GM23338 (cell line): ENCODE results near the gene OXCT2. TPM values are rescaled to one million over a fixed set of nuclear protein-coding genes. Genes with fewer than 3 reads are reported as not detected.

Source experiments
- ATAC-seq: fragments of 200-7000 bp; cut with Tn5 transposase; 3 replicates; pipeline ENCODE4 v1.9.1; 2020
- DNase-seq: peaks from one replicate; pipeline ENCODE4 v3.0.0-alpha.2; 2015; ENCODE audit warnings: low spot score
- H2AFZ ChIP-seq: fragments of 200-600 bp; sonication (generic); 2 replicates; pipeline ENCODE4 v1.8.0; 2016; ENCODE audit warnings: antibody characterized with exemption, mild to moderate bottlenecking, moderate library complexity
- H3F3A ChIP-seq: fragments of 200-600 bp; sonication (generic); replicated peaks from 2 replicates; pipeline ENCODE4 v1.8.0; 2017; ENCODE audit warnings: antibody characterized with exemption, mixed run types, low read depth
- H3K27ac ChIP-seq: fragments of 200-600 bp; sonication (generic); 2 replicates; pipeline ENCODE4 v1.6.1; 2016; ENCODE audit warnings: low read depth
- H3K27me3 ChIP-seq: fragments of 200-600 bp; sonication (generic); 2 replicates; pipeline ENCODE4 v1.8.0; 2016; ENCODE audit warnings: mild to moderate bottlenecking, mixed run types, moderate library complexity; ENCODE audit not compliant: insufficient read depth
- H3K36me3 ChIP-seq: fragments of 200-600 bp; sonication (generic); 2 replicates; pipeline ENCODE4 v1.8.0; 2016; ENCODE audit warnings: mild to moderate bottlenecking; ENCODE audit not compliant: insufficient read depth
- H3K4me1 ChIP-seq: fragments of 200-600 bp; sonication (generic); 2 replicates; pipeline ENCODE4 v1.8.0; 2016; ENCODE audit warnings: mild to moderate bottlenecking, moderate library complexity; ENCODE audit not compliant: insufficient read depth
- H3K4me2 ChIP-seq: fragments of 200-600 bp; sonication (generic); 2 replicates; pipeline ENCODE4 v1.7.1; 2017; ENCODE audit warnings: mixed run types
- H3K4me3 ChIP-seq: fragments of 200-600 bp; sonication (generic); 2 replicates; pipeline ENCODE4 v1.6.1; 2016; ENCODE audit warnings: mixed run types
- H3K79me2 ChIP-seq: fragments of 200-600 bp; sonication (generic); replicated peaks from 2 replicates; pipeline ENCODE4 v1.8.0; 2017; ENCODE audit warnings: mild to moderate bottlenecking; ENCODE audit not compliant: insufficient read depth
- H3K9me2 ChIP-seq: fragments of 200-600 bp; sonication (generic); 2 replicates; pipeline ENCODE4 v1.8.0; 2017; ENCODE audit not compliant: insufficient read depth
- H4K20me1 ChIP-seq: fragments of 200-600 bp; sonication (generic); replicated peaks from 2 replicates; pipeline ENCODE4 v1.8.0; 2017; ENCODE audit warnings: mild to moderate bottlenecking; ENCODE audit not compliant: insufficient read depth
- H3K27ac Mint-ChIP-seq: 2 replicates; pipeline ENCODE4 v1.8.0; 2020; ENCODE audit warnings: inconsistent platforms, mild to moderate bottlenecking, moderate library complexity, mixed read lengths
- H3K27me3 Mint-ChIP-seq: 3 replicates; pipeline ENCODE4 v1.8.0; 2022; ENCODE audit warnings: low read depth, mild to moderate bottlenecking, moderate library complexity, mixed read lengths, inconsistent platforms; ENCODE audit not compliant: insufficient read depth, poor library complexity
- H3K36me3 Mint-ChIP-seq: 3 replicates; pipeline ENCODE4 v1.8.0; 2021; ENCODE audit warnings: low read depth, mild to moderate bottlenecking, inconsistent platforms, moderate library complexity, mixed read lengths
- H3K4me1 Mint-ChIP-seq: 3 replicates; pipeline ENCODE4 v1.8.0; 2020; ENCODE audit warnings: mild to moderate bottlenecking, inconsistent platforms, mixed read lengths
- H3K4me3 Mint-ChIP-seq: 3 replicates; pipeline ENCODE4 v1.8.0; 2021; ENCODE audit warnings: moderate library complexity, mild to moderate bottlenecking, inconsistent platforms, mixed read lengths
- H3K9me3 Mint-ChIP-seq: 3 replicates; pipeline ENCODE4 v1.8.0; 2020; ENCODE audit warnings: moderate library complexity, mild to moderate bottlenecking, inconsistent platforms, mixed read lengths
- CREB1 ChIP-seq: fragments of 250-450 bp; sonication (Bioruptor Pico); IDR thresholded peaks from 2 replicates; pipeline ENCODE4 v1.5.0; 2020; ENCODE audit warnings: low read depth, mild to moderate bottlenecking, moderate library complexity
- CTCF ChIP-seq, 2 experiments: fragments of 200-600 bp in 1 of 2; sonication (generic) in 1 of 2; conservative IDR thresholded peaks; 2 replicates each; pipeline versions ENCODE4 v1.5.1 to v1.6.1; 2016 to 2017; ENCODE audit warnings: antibody characterized with exemption in 2 of 2, low read depth in 2 of 2, mild to moderate bottlenecking in 2 of 2, moderate library complexity in 1 of 2
- ETS1 ChIP-seq: IDR thresholded peaks from 2 replicates; pipeline ENCODE4 v1.6.1; 2016; ENCODE audit warnings: antibody characterized with exemption
- EZH2 ChIP-seq: fragments of 200-600 bp; sonication (generic); IDR thresholded peaks from one replicate; pipeline ENCODE4 v1.8.0; 2017; ENCODE audit warnings: antibody characterized with exemption, mild to moderate bottlenecking, low read depth; ENCODE audit not compliant: unreplicated experiment
- EZH2phosphoT487 ChIP-seq: fragments of 200-600 bp; sonication (generic); IDR thresholded peaks from one replicate; pipeline ENCODE4 v1.8.1; 2018; ENCODE audit warnings: antibody characterized with exemption; ENCODE audit not compliant: unreplicated experiment
- JUNB ChIP-seq: IDR thresholded peaks from one replicate; pipeline ENCODE4 v1.6.1; 2016; ENCODE audit warnings: antibody characterized with exemption; ENCODE audit not compliant: unreplicated experiment
- NANOG ChIP-seq: IDR thresholded peaks from 2 replicates; pipeline ENCODE4 v1.6.1; 2016; ENCODE audit warnings: antibody characterized with exemption, borderline replicate concordance
- POLR2AphosphoS5 ChIP-seq: IDR thresholded peaks from 2 replicates; pipeline ENCODE4 v1.6.1; 2016; ENCODE audit warnings: antibody characterized with exemption, low read depth
- REST ChIP-seq: IDR thresholded peaks from one replicate; pipeline ENCODE4 v1.6.1; 2018; ENCODE audit warnings: antibody characterized with exemption; ENCODE audit not compliant: unreplicated experiment
- STAT1 ChIP-seq: IDR thresholded peaks from one replicate; pipeline ENCODE4 v1.6.1; 2016; ENCODE audit warnings: antibody characterized with exemption; ENCODE audit not compliant: unreplicated experiment
- ZNF114 ChIP-seq: fragments of 250-450 bp; sonication (Bioruptor Pico); IDR thresholded peaks from 2 replicates; pipeline ENCODE4 v1.5.0; 2020; ENCODE audit warnings: mild to moderate bottlenecking, moderate library complexity
- ZNF331 ChIP-seq: fragments of 250-450 bp; sonication (Bioruptor Pico); IDR thresholded peaks from 2 replicates; pipeline ENCODE4 v1.5.0; 2020; ENCODE audit warnings: low read depth, mild to moderate bottlenecking, moderate library complexity
- polyA plus RNA-seq: library from polyadenylated mRNA; unstranded; fragments of >200 nt; fragmentation: Nextera tagmentation; extraction: Ambion mirVana; gene quantifications from 2 replicates; pipeline ENCODE4 v1.2.1, GENCODE V29; 2016
- total RNA-seq: library from RNA; depleted of rRNA; stranded (reverse); fragments of >200 nt; shearing (Covaris generic); gene quantifications from 2 replicates; pipeline ENCODE4 v1.2.3, GENCODE V29; 2014

Gene OXCT2
- total and polyA plus RNA-seq, 2 experiments from 2014 or later, result 1.4 to 2.8 TPM

- H3K4me3 ChIP-seq, result no peak overlapping the region
- no peak overlapping the region for H3K4me2 ChIP-seq
- H3K27me3 ChIP-seq, result no peaks in the 10 kb centered on the region
- H3K9me2 ChIP-seq, result no peaks in the 10 kb centered on the region
- no peaks in the 10 kb centered on the region for H3F3A ChIP-seq
- Mint-ChIP-seq H3K4me3 (no peak overlapping the region), H3K36me3 (no peaks in the 10 kb centered on the region; the same call in 2 of the 3 replicates), H3K4me1 (peaks cover 8% of the 10 kb centered on the region), H3K27ac (no peak overlapping the region), H3K27me3 (peaks cover 1% of the 10 kb centered on the region), H3K9me3 (peaks cover 19% of the 10 kb centered on the region)
- no peaks in the 10 kb centered on the region for H3K79me2 ChIP-seq
- no peak for DNase-seq
- no peak for ATAC-seq
- H3K36me3 ChIP-seq, result peaks cover 5% of the 10 kb centered on the region; the same call in 1 of the 2 replicates
- TF ChIP-seq STAT1 (no peak), CTCF (conservative IDR thresholded peaks at IDR 0.05; ENCODE audit: low read depth in 2 of 2) (no peak), NANOG (no peak), JUNB (no peak), CREB1 (CRISPR knock-in tag) (no peak), REST (no peak), ETS1 (no peak), POLR2AphosphoS5 (no peak), ZNF331 (CRISPR knock-in tag) (no peak), EZH2phosphoT487 (no peak), ZNF114 (CRISPR knock-in tag) (no peak), EZH2 (no peak)
- no peak overlapping the region for H2AFZ ChIP-seq
- H3K4me1 ChIP-seq, result peaks cover 10% of the 10 kb centered on the region; the same call in 1 of the 2 replicates
- H4K20me1 ChIP-seq, result no peaks in the 10 kb centered on the region
- H3K27ac ChIP-seq, result no peak overlapping the region
These were observed 34.2 kb upstream of the OXCT2 start for GRCh38 chr1:39805385-39805784.
